ENCODE measurements around the gene NOTCH2.
"Not testable (repeated sequence)": the region's sequence is repeated elsewhere in the genome, so short reads cannot be mapped to it uniquely, and the experiment has no call there.

DNA sequence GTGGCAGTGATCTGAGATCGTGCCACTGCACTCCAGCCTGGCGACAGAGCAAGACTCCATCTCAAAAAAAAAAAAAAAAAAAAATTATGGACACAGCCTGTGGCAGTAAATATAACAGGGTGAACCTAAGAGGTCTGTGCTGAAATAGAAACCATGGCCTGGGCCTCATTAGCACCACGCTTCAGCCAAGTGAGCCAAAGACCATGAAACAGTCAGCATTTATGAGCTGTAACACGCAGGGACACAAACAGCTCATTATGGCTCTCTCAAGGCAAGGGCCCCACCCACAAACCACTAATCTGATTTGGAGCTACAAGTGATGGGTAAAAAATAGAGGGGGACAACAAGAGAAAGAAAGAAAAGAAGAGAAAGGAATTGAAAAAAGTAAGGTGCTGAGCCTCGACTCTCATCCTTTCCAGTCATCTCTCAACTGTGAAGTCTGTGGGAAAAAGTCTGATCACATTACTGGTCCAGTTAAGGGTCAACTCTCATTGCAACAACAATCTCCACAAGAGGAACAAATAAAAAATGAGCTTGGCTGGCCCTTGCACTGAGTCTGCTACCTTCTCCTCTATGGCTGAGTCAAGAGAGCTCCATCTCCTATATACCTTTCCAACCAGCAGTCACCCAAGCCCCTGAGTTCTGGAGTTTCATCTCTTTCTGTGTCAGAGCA, 93.7 kb downstream of the NOTCH2 start:
- TF ChIP-seq, protein P1, sequence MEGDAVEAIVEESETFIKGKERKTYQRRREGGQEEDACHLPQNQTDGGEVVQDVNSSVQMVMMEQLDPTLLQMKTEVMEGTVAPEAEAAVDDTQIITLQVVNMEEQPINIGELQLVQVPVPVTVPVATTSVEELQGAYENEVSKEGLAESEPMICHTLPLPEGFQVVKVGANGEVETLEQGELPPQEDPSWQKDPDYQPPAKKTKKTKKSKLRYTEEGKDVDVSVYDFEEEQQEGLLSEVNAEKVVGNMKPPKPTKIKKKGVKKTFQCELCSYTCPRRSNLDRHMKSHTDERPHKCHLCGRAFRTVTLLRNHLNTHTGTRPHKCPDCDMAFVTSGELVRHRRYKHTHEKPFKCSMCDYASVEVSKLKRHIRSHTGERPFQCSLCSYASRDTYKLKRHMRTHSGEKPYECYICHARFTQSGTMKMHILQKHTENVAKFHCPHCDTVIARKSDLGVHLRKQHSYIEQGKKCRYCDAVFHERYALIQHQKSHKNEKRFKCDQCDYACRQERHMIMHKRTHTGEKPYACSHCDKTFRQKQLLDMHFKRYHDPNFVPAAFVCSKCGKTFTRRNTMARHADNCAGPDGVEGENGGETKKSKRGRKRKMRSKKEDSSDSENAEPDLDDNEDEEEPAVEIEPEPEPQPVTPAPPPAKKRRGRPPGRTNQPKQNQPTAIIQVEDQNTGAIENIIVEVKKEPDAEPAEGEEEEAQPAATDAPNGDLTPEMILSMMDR (IDR thresholded peaks at IDR 0.05): not testable (repeated sequence)
- not testable (repeated sequence) for TF ChIP-seq POLR2A (IDR thresholded peaks at IDR 0.05)

All from right lobe of liver (tissue), 4 donors.